ENCODE data around the gene ADARB2.

ADARB2 gene

GRCh38 chr10:1778375-1778969 lies 41.1 kb upstream of the ADARB2 start:
- TF ChIP-seq USF1 (IDR thresholded peaks at IDR 0.05), result no peak
- TF ChIP-seq CEBPB (IDR thresholded peaks at IDR 0.05), result no peak
- no peak for TF ChIP-seq TCF12 (IDR thresholded peaks at IDR 0.05; ENCODE audit: low read depth)
- TF ChIP-seq YY1 (IDR thresholded peaks at IDR 0.05; ENCODE audit: low read depth), result no peak
- TF ChIP-seq TAF1 (IDR thresholded peaks at IDR 0.05; ENCODE audit: low read depth), result no peak
- TF ChIP-seq CREB1 (IDR thresholded peaks at IDR 0.05; ENCODE audit: low read depth), result no peak
- no peak for TF ChIP-seq RAD21 (IDR thresholded peaks at IDR 0.05; ENCODE audit: low read depth)
- no peak for TF ChIP-seq ZBTB7A (IDR thresholded peaks at IDR 0.05; ENCODE audit: low read depth)
- TF ChIP-seq EP300 (IDR thresholded peaks at IDR 0.05; ENCODE audit: borderline replicate concordance), result no peak
- no peak for TF ChIP-seq REST (IDR thresholded peaks at IDR 0.05; ENCODE audit: low read depth)
- no peak for TF ChIP-seq TEAD4 (IDR thresholded peaks at IDR 0.05)
- no peak for TF ChIP-seq FOXM1 (IDR thresholded peaks at IDR 0.05; ENCODE audit: borderline replicate concordance, low read depth)
- no peak for TF ChIP-seq EGR1 (IDR thresholded peaks at IDR 0.05)
- TF ChIP-seq MAX (IDR thresholded peaks at IDR 0.05), result no peak

- no peak for TF ChIP-seq CEBPB (IDR thresholded peaks at IDR 0.05)
- no peak for TF ChIP-seq NFIC (IDR thresholded peaks at IDR 0.05)
- no peak for TF ChIP-seq ZBTB7A (IDR thresholded peaks at IDR 0.05; ENCODE audit: low read depth)
- no peak for TF ChIP-seq TCF12 (IDR thresholded peaks at IDR 0.05; ENCODE audit: low read depth)
- no peak for TF ChIP-seq YY1 (IDR thresholded peaks at IDR 0.05; ENCODE audit: low read depth)
- no peak for TF ChIP-seq CREB1 (IDR thresholded peaks at IDR 0.05; ENCODE audit: low read depth)
- TF ChIP-seq TAF1 (IDR thresholded peaks at IDR 0.05; ENCODE audit: low read depth), result no peak
- no peak for TF ChIP-seq EGR1 (IDR thresholded peaks at IDR 0.05)
- no peak for TF ChIP-seq REST (IDR thresholded peaks at IDR 0.05; ENCODE audit: low read depth)
- no peak for TF ChIP-seq TEAD4 (IDR thresholded peaks at IDR 0.05)
Measured at GRCh38 chr10:1776127-1776662, 38.9 kb upstream of the ADARB2 start.

GRCh38 chr10:1774796-1775195 lies 37.5 kb upstream of the ADARB2 start:
- TF ChIP-seq RAD21 (IDR thresholded peaks at IDR 0.05; ENCODE audit: low read depth) (no peak), YY1 (IDR thresholded peaks at IDR 0.05; ENCODE audit: low read depth) (no peak), TCF12 (IDR thresholded peaks at IDR 0.05; ENCODE audit: low read depth) (no peak), EP300 (IDR thresholded peaks at IDR 0.05; ENCODE audit: borderline replicate concordance) (no peak), REST (IDR thresholded peaks at IDR 0.05; ENCODE audit: low read depth) (no peak), TEAD4 (IDR thresholded peaks at IDR 0.05) (no peak), USF1 (IDR thresholded peaks at IDR 0.05) (no peak), ZBTB7A (IDR thresholded peaks at IDR 0.05; ENCODE audit: low read depth) (no peak), CREB1 (IDR thresholded peaks at IDR 0.05; ENCODE audit: low read depth) (no peak), MAX (IDR thresholded peaks at IDR 0.05) (no peak), TAF1 (IDR thresholded peaks at IDR 0.05; ENCODE audit: low read depth) (no peak), FOXM1 (IDR thresholded peaks at IDR 0.05; ENCODE audit: borderline replicate concordance, low read depth) (no peak), NFIC (IDR thresholded peaks at IDR 0.05) (no peak), EGR1 (IDR thresholded peaks at IDR 0.05) (no peak), CEBPB (IDR thresholded peaks at IDR 0.05) (no peak)

- TF ChIP-seq MAX (IDR thresholded peaks at IDR 0.05) (no peak), RAD21 (IDR thresholded peaks at IDR 0.05; ENCODE audit: low read depth) (no peak), CEBPB (IDR thresholded peaks at IDR 0.05) (no peak), TCF12 (IDR thresholded peaks at IDR 0.05; ENCODE audit: low read depth) (no peak), TAF1 (IDR thresholded peaks at IDR 0.05; ENCODE audit: low read depth) (no peak), EP300 (IDR thresholded peaks at IDR 0.05; ENCODE audit: borderline replicate concordance) (no peak)
Measured at GRCh38 chr10:1766049-1766448, 28.7 kb upstream of the ADARB2 start.

Measured in Ishikawa (cell line).